Effector CD8-positive, alpha-beta T cell (primary cell): ENCODE data around the gene LRP1B.
"Not testable (repeated sequence)": the region's sequence is repeated elsewhere in the genome, so short reads cannot be mapped to it uniquely, and the experiment has no call there.

Experiments used
- DNase-seq: peaks from one replicate; lab custom pipeline; 2025; lab: John Stamatoyannopoulos, UW

The LRP1B gene

DNA sequence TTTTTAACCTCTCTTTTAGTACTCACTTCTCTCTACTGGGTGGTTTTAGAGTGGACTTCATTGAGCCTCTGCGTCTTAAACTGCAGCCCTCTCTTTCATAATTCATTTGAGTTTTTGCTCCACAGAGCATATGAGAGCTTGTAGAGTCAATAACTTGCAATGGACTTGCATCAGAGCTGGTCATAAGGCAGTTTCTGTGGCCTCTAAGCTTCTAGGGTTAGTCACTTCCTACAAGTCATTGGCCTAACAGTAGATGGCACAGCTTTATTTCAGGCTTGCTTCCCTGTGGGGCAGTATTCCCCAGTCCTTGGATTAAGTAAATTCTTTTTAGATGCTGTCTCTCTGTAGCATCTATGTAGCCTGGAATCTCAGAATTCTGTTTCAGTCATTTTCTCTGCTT is 1435.7 kb downstream of the LRP1B start:
- no peak for DNase-seq

DNA sequence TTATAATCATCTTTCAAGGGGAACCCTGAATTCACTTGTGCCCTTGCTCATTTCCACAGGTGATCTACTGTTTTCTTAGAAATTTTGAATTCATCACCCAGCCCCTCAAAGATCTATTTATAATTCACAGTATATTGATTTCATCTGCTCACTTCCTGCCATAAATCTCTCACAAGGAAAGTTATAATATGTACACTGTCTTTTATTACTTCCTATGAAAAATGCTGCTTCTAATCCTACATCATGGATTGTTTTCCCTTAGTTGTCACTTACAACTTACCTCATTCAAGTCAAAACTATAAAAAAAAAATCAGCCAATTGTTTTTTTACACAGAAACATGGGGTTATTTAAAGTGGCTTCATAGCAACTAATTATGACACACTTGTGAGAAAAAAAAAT is 1443.0 kb downstream of the LRP1B start:
- no peak for DNase-seq

DNA sequence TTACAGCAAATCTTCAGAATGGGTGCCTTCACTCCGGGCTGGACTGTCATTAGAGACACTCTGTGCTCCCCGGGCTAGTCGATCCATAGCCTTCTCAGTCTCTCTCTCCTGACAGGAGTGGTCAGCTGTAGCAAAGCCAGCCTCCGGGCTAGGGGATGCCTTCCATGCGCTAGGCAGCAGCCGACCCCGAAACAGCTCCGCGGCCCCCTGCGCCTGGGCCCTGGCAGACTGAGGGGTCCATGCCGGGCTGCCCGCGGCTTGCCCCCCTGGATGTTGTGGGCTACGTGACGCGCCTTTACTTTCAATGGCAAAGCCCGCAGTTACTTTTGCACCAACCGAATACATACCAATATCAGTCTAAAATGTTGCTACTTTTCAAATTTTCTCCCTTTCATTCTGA is 1447.2 kb downstream of the LRP1B start:
- no peak for DNase-seq

DNA sequence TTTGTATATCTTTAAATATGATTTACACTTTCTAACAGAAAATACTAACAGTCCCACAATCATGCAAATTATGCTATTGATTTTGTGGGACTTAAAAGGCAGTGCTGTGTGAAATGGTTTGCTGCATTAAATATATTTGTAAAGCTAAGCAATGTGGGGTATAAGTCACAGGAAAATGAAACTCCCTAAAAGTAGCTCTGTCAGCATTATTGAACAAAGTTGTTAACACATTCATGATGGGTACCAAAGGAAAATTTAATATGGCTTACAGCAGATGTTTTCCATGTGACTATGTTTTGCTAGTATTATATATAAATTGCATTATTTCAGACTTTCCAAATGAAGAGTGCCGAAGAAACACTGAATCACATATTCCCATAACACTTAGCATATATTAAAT is 1450.0 kb downstream of the LRP1B start:
- DNase-seq: no peak

DNA sequence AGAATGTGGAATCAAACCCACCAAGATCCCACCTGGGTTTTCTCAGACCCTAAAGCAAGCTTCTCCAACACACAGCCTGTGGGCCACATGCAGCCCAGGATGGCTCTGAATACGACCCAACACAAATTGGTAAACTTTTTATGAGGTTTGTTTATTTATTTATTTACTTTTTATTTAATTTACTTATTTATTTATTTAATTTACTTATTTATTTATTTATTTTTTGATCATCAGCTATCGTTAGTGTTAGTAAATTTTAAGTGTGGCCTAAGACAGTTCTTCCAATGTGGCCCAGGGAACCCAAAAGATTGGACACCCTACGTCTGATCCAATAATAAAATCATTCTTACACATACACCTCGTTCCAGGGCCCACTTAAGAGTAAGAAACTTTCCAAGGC is 1451.1 kb downstream of the LRP1B start:
- no peak for DNase-seq

DNA sequence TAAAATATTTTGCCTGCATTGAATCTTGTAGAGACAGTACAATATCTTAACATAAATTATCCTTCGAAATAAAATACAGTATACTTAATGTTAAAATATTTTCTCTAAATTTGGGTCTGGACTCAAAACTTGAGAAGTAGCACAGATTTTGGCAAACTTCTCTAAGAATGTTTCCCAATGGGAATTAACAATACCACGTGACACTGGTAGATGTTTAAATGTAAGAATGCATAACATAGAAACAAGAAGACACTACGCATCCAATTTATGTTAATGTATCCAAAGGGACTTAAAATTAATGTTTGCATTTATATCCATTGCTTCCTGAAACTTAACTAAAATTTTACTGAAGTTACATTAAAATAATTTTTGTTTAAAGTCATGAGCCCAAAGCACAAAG is 1460.9 kb downstream of the LRP1B start:
- DNase-seq: no peak

DNA sequence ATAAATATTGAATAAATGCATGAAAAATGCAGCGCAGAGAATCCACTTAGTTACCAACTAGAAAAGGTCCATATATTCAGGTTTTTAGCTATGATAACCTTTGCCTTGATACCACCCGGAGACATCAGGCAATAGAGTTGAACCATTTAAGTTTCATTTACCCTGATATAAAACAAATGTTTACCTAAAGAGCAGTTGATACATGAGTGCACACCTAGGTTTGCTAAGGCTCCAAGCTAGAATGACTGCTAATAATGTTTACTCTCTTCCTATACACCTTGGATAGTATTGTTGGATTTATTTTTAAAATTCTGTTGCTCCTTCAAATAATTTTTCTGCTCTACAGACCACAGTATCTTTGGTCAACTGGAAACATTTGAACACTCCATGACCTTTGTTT is 1463.6 kb downstream of the LRP1B start:
- no peak for DNase-seq

DNA sequence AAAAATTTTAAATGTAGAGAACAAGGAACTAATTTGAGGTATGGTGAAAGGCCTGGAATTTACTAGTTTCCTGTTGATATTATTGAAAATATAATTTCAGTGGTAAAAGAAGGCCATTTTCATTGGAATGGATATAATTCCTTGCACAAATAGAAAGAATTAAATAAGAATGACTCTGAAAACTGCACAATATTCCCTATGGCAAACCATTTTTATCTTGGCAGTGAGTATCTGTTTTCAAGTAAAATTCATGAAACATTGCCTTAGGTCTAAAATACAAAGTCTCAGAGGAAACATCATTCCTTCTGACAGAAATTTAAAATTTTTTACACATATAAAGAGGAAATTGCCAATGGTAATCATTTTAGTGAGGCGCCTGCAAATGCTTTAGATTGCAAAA is 1468.3 kb downstream of the LRP1B start:
- DNase-seq: no peak

DNA sequence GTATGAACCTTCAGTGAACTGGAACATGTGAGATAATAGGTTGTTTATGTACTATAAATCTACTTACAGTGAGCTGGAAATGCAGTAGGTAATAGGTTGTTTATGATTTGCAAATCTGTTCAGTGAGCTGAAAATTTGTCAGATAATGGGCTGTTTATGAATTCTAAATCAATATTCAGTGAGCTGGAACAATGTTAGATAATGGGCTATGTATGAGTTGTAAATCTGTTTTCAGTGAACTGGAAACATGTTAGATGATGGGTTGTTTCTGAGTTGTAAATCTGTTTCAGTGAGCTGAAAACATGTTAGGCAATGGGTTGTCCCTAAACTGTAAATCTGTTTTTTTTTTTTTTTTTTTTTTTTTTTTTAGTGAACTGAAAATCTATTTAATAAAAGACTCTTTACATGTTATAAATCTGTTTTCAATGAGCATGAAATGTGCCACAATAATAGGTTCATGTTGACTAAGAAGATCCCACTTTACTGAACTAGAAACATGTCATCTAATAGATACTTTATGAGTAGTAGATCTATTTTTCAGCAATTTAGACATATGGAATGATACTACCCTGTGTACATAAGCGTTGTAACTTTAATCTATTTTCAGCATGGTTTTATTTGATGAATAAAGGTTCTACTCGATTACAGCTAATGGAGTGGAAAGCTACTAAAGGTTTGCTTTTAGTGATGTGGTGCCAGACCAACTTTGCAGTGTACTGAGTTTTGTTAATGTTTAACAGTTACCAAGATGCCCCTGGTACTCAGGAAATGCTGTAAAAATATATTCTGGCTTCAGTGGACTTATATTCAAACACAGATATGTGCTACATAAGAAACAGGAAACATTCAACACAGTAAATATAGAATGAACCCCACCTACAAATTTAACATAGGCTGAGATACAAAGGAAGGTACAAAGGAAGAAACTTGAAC is 1471.8 kb downstream of the LRP1B start:
- DNase-seq: no peak

DNA sequence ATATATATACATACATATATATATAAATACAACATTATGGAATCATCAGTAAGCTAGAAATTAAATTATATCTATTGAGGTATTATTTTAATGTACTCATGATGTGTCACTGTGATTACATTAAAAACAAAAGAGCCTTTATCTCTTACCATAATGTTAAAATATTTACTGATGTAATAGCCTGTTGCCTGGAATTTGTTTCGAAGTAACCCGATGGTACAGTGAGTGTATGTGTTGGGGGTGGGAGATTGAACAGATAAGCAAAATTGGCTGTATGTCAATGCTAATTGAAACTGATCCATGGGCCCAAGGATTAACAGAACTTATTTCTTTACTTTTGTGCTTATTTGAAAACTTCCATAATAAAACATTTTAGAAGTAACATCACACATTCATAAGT is 1473.2 kb downstream of the LRP1B start:
- DNase-seq: no peak

DNA sequence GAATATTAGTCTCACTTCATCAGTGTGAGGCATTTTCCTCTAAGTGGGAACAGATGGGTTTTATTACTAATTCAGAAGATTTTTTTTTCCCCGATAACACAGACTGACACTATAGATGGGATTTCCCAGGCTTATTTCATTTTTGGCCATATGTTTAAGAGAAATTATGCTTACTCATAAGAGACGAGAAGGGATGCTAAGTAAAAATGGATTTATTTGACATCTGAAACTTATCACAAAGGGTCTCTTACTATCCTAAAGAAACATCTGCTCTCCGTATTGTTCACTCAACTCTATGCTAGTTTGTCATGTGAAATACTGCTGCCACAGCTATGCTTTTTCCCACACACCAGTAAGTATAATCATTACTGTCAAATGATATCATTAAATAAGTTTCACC is 1476.3 kb downstream of the LRP1B start:
- DNase-seq: no peak

DNA sequence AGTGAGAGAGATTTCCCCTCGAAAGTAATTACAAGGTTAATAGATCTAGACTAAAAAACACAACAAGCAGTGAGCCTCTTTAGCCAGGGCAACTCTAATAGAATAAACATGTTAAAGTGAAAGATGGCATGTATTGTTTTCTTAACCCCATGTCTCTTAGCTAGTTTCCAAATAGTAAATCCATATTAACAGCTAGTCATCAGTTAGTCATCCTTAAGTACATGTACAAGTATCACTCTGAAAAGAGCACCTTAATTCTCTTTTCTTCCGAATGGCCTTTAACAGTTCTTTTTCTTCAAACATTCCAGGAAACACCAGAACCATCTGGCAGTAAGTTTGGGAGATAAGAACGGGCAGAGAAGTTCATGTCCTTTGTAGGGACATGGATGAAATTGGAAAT is 1480.0 kb downstream of the LRP1B start:
- DNase-seq: no peak

DNA sequence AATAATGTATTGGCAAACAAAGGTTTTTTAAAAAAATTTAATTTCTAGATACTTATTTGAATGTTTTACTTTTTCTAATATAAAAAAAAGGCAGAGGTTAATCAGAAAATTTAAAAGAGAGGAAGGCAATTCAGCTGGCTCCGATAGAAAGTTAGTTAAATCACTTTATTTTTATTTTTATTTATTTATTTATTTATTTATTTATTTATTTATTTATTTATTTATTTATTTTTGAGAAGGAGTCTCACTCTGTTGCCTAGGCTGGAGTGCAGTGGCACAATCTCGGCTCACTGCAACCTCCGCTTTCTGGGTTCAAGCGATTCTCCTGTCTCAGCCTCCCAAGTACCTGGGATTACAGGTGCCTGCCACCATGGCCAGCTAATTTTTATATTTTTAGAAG is 1480.7 kb downstream of the LRP1B start:
- DNase-seq: not testable (repeated sequence)

DNA sequence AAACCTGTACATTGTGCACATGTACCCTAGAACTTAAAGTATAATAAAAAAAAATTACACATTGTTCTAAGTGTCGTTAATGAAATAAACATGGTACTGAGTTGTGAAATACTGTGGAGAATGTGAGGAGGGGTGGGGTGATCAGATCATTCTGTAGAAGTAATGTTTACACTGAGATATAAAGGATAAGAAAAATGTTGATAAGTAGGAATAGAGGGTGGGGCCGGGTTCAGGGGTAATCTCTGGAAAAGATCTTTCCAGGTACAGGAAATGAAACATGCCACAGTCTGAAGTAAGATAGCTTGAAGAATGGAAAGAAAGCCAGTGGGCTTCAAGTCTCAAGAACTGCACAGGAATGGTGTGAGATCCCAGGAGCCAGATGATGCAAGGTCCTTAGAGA is 1482.4 kb downstream of the LRP1B start:
- no peak for DNase-seq

DNA sequence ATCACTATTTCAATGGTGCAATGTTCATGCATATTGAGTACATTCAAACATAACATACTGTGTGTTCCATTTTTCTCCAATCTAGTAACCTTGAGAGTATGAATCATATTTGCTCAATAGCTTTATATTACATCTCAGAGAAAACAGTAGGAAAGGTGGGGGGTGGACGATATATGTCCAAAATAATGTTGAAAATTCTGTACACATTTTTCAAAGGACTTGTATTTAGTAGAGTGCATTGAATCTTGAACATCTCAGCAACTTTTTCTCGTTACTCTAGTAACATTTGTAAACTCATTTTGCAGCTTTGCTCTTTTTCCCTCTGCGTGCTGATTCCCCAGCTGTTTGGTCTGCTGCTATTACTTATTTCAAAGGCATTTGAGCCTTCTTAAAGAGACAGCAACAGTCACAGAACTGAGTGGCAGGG is 1487.0 kb downstream of the LRP1B start:
- no peak for DNase-seq

DNA sequence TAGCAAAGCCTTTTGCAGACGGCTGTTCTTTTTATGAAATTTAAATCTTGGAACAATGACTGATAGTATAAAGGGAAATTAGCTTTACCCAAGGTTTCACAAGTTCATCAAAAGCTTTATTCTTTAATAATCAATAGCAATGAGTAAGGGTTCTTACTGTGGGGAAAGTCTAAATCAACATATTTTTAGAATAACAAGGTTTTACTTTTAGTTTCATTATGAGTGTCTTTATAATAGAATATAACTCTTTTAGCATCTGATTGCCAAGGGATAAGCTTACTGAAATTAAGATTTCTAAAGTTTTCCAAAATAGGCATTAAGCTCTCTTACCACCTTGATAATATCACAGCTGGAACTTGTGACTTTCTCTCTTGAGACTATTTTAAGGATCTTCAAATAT is 1489.7 kb downstream of the LRP1B start:
- no peak for DNase-seq

DNA sequence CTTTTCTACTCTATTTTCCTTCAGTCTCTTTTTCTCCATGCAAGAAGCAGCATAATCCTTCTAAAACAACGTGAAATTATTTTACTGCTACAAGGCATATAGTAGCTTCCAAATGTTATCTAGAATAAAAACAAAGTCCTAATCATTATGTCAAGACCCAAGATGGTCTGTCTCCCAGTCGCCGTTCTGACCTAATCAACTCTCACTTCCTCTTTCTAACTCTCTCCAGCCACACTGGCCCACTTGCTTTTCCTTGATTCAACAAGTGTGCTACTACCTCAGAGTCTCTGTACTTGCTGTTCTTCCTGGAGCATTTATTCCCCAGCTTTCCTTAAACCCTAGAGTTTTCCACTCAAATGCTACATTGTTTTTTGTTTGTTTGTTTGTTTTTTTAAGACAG is 1491.2 kb downstream of the LRP1B start:
- no peak for DNase-seq

DNA sequence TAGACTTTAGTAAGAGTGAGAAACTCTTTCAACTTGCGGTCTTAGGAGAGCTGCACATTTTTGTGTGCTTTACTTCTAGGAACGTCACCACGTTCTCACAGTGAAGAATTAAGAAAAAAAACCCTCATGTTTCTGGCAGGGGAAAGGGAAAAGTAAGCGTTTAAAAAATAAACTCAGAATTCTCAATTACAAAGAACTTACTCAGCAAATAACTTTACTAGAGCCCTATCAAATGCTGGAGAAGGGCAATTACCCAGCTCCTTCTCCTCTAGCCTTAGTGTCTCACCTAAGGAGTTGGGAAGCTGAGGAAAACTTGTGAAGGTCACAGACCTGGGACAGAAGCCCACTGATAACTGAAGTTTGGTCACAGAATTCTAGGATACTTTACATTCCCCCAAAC is 1500.3 kb downstream of the LRP1B start:
- no peak for DNase-seq

DNA sequence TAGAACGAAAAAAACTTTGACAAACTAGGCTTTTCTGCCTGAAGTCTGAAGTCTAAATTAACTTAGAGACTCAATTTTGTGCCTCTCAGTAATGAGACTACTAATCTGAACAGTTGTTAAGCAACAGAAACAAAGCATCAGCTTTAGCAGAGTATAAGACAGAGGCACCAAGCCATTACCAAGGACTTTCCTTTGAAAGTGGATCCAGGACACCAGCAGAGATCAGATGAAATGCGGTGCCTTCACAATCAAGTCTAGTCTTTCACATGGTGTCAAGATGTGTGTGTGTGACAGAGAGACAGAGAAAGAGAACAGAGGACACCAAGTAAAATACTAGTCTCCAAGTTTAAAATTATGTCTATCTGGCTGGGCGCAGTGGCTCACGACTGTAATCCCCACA is 1502.9 kb downstream of the LRP1B start:
- DNase-seq: no peak

DNA sequence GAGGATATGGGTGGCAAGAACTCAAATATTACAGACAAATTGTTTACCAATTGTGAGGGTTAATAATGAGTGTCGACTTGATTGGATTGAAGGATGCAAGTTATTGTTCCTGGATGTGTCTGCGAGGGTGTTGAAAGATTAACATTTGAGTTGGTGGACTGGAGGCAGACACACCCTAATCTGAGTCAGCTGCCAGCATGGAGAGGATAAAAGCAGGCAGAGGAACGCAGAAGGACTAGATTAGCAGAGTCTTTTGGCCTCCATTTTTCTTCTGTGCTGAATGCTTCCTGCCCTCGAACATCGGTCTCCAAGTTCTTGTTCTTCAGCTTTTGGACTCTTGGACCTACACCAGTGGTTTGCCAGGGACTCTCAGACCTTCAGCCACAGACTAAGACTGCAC is 1503.7 kb downstream of the LRP1B start:
- DNase-seq: no peak

DNA sequence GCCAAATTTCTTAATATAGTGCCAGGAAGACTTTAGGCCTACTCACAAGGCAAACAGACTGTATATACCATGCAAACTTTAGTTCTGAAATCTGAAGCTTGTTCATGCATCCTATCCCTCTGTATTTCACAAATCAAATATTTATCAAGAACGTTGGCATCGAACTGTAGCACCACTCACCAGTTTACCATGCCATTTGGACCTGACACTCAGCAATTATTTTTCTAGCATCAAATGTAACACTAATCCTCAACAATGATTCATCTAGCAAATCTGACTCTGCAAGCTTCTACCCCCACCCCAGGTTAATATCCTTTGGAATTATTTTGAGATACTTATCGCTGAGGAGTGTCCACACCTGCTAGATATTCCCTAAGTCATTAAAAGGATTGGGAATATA is 1506.6 kb downstream of the LRP1B start:
- no peak for DNase-seq

DNA sequence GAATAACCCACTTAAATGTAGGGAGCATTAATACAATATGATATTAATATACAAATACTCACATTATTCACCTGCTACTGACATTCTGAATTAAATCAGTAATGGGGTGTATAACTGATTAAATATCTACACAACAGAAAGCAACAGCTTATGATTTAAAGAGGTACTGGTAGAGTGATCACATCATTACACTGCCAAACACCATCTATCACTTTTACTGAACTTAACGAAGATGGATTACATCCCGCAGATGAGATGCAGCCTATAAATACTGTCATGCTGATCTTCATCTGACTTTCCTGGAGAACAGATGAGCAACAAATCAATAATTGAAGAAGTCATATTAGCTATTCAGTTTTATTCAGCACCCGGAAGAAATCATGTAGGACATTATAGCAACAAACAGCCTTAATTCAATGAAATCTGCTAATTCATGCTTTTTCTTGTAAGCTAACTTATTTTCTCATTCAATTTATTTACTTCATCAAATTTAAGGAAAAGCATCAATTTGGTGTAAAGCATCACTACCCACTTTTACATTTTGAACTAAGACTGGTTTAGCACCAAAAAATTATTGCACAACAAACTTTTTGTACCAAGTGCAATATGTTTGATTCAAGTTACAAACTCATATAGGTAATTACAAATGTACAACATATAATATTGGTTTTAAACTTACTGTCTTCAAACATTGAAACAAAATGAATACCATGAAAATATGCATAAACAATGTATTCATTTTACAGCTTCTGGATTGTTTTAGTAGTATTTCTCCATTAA is 1509.0 kb downstream of the LRP1B start:
- no peak for DNase-seq

DNA sequence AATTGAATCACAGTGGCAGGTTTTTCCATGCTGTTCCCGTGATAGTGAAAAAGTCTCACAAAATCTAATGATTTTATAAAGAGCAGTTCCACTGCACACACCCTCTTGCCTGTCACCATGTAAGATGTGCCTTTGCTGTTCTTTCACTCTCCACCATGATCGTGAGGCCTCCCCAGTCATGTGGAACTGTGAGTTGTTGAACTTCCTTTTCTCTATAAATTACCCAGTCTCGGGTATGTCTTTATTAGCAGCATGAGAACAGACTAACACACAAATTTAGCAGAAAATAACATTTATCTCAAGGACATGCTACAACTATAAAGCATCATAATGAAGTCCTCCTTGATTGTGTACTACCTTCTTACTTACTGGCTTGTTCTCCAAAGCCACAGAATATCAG is 1526.0 kb downstream of the LRP1B start:
- DNase-seq: no peak
